ENCODE data around the gene SLC6A1.
A peak's percentile ranks its signal among the peaks of the same experiment; 100 is the strongest.

SLC6A1 gene

GRCh38 chr3:11050666-11051323, 58.2 kb downstream of the SLC6A1 start:
- no peaks in the 10 kb centered on the region for H3K4me1 ChIP-seq (ENCODE audit: low read length)
- H3K4me2 ChIP-seq (ENCODE audit: low read length), result peak overlapping the region; percentile 10; the same call in 1 of the 2 replicates
- no peak overlapping the region for H3K4me3 ChIP-seq (ENCODE audit: low read length)
- no peaks in the 10 kb centered on the region for H3K36me3 ChIP-seq (replicated peaks; ENCODE audit: low read depth, low read length)
- H2AFZ ChIP-seq (ENCODE audit: low read depth, low read length), result no peak overlapping the region
- no peaks in the 10 kb centered on the region for H3K79me2 ChIP-seq (ENCODE audit: low read length)
- H3K9me3 ChIP-seq (ENCODE audit: insufficient read depth, low read length), result no peaks in the 10 kb centered on the region
- H3K9ac ChIP-seq (ENCODE audit: low read length), result no peak overlapping the region
- no peaks in the 10 kb centered on the region for H4K20me1 ChIP-seq (ENCODE audit: insufficient read depth, low read length)
- TF ChIP-seq EZH2phosphoT487 (IDR thresholded peaks at IDR 0.05; ENCODE audit: low read depth), result no peak
- TF ChIP-seq, protein P1, sequence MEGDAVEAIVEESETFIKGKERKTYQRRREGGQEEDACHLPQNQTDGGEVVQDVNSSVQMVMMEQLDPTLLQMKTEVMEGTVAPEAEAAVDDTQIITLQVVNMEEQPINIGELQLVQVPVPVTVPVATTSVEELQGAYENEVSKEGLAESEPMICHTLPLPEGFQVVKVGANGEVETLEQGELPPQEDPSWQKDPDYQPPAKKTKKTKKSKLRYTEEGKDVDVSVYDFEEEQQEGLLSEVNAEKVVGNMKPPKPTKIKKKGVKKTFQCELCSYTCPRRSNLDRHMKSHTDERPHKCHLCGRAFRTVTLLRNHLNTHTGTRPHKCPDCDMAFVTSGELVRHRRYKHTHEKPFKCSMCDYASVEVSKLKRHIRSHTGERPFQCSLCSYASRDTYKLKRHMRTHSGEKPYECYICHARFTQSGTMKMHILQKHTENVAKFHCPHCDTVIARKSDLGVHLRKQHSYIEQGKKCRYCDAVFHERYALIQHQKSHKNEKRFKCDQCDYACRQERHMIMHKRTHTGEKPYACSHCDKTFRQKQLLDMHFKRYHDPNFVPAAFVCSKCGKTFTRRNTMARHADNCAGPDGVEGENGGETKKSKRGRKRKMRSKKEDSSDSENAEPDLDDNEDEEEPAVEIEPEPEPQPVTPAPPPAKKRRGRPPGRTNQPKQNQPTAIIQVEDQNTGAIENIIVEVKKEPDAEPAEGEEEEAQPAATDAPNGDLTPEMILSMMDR (IDR thresholded peaks at IDR 0.05; ENCODE audit: low read depth, low read length), result no peak
- H3K27ac ChIP-seq (ENCODE audit: low read length), result no peak overlapping the region
- H3K27me3 ChIP-seq (ENCODE audit: low read depth, low read length), result peaks cover 11% of the 10 kb centered on the region; the same call in 1 of the 2 replicates

DNA sequence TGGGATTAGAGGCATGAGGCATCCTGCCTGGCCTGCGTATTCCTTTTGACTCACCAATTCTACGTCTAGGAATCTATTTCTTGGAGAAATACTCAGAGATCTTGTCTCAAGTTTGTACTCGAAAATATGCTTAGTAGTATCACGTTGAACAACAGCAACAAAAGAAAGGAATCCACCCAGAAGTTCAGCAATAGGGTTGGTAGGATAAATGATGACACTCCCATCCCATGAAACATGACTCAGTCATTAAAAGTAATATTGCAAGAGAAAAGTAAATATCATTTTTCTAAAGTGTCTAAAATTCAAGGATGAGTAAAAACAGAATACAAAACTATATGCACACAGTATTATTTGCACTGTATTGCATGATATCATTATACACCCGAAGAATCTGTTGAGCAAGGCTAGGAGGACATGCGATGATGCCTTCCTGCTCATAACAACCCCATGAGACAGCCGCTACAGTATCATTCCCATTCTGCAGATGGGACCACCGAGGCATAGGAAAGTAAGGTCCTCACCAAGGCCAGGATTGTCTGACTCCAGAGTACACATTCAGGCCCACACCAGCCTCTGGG, 61.5 kb downstream of the SLC6A1 start:
- Histone ChIP-seq H3K36me3 (replicated peaks; ENCODE audit: low read depth, low read length) (no peaks in the 10 kb centered on the region), H3K27me3 (ENCODE audit: low read depth, low read length) (peaks cover 22% of the 10 kb centered on the region; the same call in 1 of the 2 replicates), H4K20me1 (ENCODE audit: insufficient read depth, low read length) (no peaks in the 10 kb centered on the region), H2AFZ (ENCODE audit: low read depth, low read length) (no peak overlapping the region), H3K4me2 (ENCODE audit: low read length) (no peak overlapping the region), H3K79me2 (ENCODE audit: low read length) (no peaks in the 10 kb centered on the region), H3K9me3 (ENCODE audit: insufficient read depth, low read length) (no peaks in the 10 kb centered on the region), H3K27ac (ENCODE audit: low read length) (no peak overlapping the region), H3K4me3 (ENCODE audit: low read length) (no peak overlapping the region), H3K4me1 (ENCODE audit: low read length) (no peaks in the 10 kb centered on the region), H3K9ac (ENCODE audit: low read length) (no peak overlapping the region)
- TF ChIP-seq, protein P1 (IDR thresholded peaks at IDR 0.05; ENCODE audit: low read depth, low read length), result no peak
- no peak for TF ChIP-seq EZH2phosphoT487 (IDR thresholded peaks at IDR 0.05; ENCODE audit: low read depth)

DNA sequence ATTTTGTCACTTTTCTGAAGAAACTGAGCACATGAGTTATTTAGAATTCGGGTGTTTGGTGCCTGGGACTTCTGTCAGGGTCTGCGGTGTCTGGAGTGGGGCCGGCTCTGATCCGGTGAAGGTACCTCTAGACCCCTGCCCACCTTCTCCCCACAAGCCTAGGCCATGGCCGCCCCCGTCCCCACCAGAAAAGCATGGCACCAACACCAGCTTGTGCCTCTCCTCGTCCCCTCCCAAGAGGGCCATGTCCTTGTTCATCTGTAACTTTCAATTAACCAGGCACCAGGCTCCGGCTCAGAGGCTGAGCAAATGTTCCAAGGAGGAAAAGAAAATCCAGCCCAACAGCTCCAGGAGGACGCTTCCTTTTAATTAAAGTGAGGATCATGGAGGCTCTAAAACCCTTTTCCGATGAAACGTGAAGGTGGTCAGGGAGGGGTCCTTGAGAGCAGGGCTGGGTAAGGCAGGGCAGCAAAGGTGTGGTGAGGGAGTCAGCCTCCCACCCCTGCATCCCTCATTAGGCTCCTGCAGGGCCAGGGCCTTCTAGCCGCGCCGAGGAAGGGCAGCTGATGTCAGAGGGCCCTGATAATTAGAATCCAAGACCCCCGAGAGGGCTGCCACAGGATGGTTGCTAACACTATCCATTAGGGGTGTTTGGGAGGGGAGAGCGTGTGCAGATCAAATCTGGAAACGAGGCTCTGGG, 62.3 kb downstream of the SLC6A1 start:
- no peak overlapping the region for H3K4me3 ChIP-seq (ENCODE audit: low read length)
- H3K36me3 ChIP-seq (replicated peaks; ENCODE audit: low read depth, low read length), result no peaks in the 10 kb centered on the region
- H3K79me2 ChIP-seq (ENCODE audit: low read length), result no peaks in the 10 kb centered on the region
- H3K9me3 ChIP-seq (ENCODE audit: insufficient read depth, low read length), result no peaks in the 10 kb centered on the region
- H4K20me1 ChIP-seq (ENCODE audit: insufficient read depth, low read length), result no peaks in the 10 kb centered on the region
- TF ChIP-seq, protein P1 (IDR thresholded peaks at IDR 0.05; ENCODE audit: low read depth, low read length), result no peak
- TF ChIP-seq EZH2phosphoT487 (IDR thresholded peaks at IDR 0.05; ENCODE audit: low read depth), result no peak
- H3K27ac ChIP-seq (ENCODE audit: low read length), result no peak overlapping the region
- H2AFZ ChIP-seq (ENCODE audit: low read depth, low read length), result no peak overlapping the region
- peaks cover 24% of the 10 kb centered on the region; the same call in 1 of the 2 replicates for H3K27me3 ChIP-seq (ENCODE audit: low read depth, low read length)
- no peak overlapping the region for H3K9ac ChIP-seq (ENCODE audit: low read length)
- no peaks in the 10 kb centered on the region for H3K4me1 ChIP-seq (ENCODE audit: low read length)
- H3K4me2 ChIP-seq (ENCODE audit: low read length), result no peak overlapping the region

DNA sequence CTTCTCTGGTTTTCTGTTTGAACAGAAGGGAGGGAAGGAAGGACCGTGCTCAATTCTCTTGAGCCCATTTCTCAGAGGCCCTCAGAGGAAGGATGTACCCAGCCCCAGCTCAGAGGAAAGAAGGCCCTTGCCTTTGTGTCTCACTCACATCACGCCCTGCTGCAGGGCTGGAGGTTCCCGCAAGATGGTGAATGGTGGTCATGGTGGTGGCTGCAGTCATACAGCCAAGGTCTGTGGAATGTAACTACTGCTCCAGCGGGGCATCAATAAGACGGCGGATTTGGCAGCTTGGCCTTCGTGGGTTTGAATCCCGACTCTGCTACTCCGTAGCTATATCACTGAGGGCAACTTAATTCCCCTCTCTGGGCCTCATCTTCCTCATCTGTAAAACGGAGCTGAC, 62.9 kb downstream of the SLC6A1 start:
- no peak overlapping the region for H2AFZ ChIP-seq (ENCODE audit: low read depth, low read length)
- TF ChIP-seq EZH2phosphoT487 (IDR thresholded peaks at IDR 0.05; ENCODE audit: low read depth), result no peak
- TF ChIP-seq, protein P1 (IDR thresholded peaks at IDR 0.05; ENCODE audit: low read depth, low read length), result no peak

More for the DNA sequence above, 62.9 kb downstream of the SLC6A1 start:
- Histone ChIP-seq H3K4me1 (ENCODE audit: low read length) (no peaks in the 10 kb centered on the region), H4K20me1 (ENCODE audit: insufficient read depth, low read length) (no peaks in the 10 kb centered on the region), H3K4me2 (ENCODE audit: low read length) (no peak overlapping the region), H3K4me3 (ENCODE audit: low read length) (no peak overlapping the region), H3K9me3 (ENCODE audit: insufficient read depth, low read length) (no peaks in the 10 kb centered on the region), H3K9ac (ENCODE audit: low read length) (no peak overlapping the region), H3K79me2 (ENCODE audit: low read length) (no peaks in the 10 kb centered on the region), H3K27ac (ENCODE audit: low read length) (no peak overlapping the region), H3K36me3 (replicated peaks; ENCODE audit: low read depth, low read length) (no peaks in the 10 kb centered on the region), H3K27me3 (ENCODE audit: low read depth, low read length) (peaks cover 25% of the 10 kb centered on the region; the same call in 1 of the 2 replicates)

Data from OCI-LY3 (cell line).